Measurements from ENCODE around the gene POLR3C.

The POLR3C gene

DNA sequence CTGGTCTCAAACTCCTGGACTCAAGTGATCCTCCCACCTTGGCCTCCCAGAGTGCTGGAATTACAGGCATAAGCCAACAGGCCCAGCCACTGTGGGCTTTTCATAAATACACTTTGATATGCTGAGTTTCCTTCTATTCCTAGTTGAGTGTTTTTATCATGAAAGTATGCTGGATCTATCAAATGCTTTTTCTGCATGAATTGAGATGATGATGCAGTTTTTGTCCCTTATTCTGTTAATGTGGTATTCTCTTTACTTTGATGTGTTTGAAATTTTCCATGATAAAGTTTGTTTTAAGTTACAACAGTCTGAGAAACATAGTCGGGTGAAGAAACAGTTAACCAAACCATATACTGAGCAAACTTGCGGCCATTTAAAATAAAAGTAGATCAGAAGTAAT, 24.2 kb upstream of the POLR3C start:
- Histone ChIP-seq H3K18ac (ENCODE audit: low read length) (no peak overlapping the region), H4K8ac (ENCODE audit: low read depth, low read length) (no peak overlapping the region), H2AK5ac (ENCODE audit: low read length) (no peak overlapping the region), H3K27ac (ENCODE audit: low read depth, low read length) (no peak overlapping the region), H2BK120ac (ENCODE audit: insufficient read depth, low read length, poor library complexity) (no peak overlapping the region), H2BK5ac (ENCODE audit: low read depth, low read length, poor library complexity) (no peak overlapping the region), H3K79me2 (ENCODE audit: control insufficient read depth, insufficient read depth, low read length, poor library complexity) (no peaks in the 10 kb centered on the region), H4K91ac (ENCODE audit: low read depth, low read length) (no peak overlapping the region), H2AFZ (ENCODE audit: insufficient read depth, low read length, poor library complexity) (no peak overlapping the region), H3K79me1 (ENCODE audit: low read length) (no peaks in the 10 kb centered on the region), H2BK12ac (ENCODE audit: low read length) (no peak overlapping the region), H3K36me3 (ENCODE audit: control insufficient read depth in 1 of 2, insufficient read depth in 2 of 2, low read length in 2 of 2) (peaks cover 0 to 6% of the 10 kb centered on the region in 2 experiments), H3K4me2 (ENCODE audit: low read length) (no peak overlapping the region), H3K9ac (ENCODE audit: low read length) (no peak overlapping the region), H3K23ac (ENCODE audit: low read length) (no peak overlapping the region), H3K27me3 (ENCODE audit: insufficient read depth, low read length) (no peaks in the 10 kb centered on the region), H3K14ac (ENCODE audit: low read length) (no peak overlapping the region), H4K12ac (ENCODE audit: low read depth, low read length) (no peak overlapping the region), H3K4ac (ENCODE audit: low read depth, low read length) (no peak overlapping the region), H3K4me1 (ENCODE audit: control insufficient read depth in 1 of 2, insufficient read depth in 2 of 2, low read length in 2 of 2) (no peaks in the 10 kb centered on the region), H3K9me3 (ENCODE audit: insufficient read depth, low read depth, low read length) (peaks cover 2% of the 10 kb centered on the region), H3K4me3 (ENCODE audit: low read depth, low read length) (no peak overlapping the region)
- no CpG with 5 or more reads among the region's 2 CpGs for WGBS (ENCODE audit: extremely low coverage, insufficient coverage, insufficient read length)
- DNase-seq, result no peak

DNA sequence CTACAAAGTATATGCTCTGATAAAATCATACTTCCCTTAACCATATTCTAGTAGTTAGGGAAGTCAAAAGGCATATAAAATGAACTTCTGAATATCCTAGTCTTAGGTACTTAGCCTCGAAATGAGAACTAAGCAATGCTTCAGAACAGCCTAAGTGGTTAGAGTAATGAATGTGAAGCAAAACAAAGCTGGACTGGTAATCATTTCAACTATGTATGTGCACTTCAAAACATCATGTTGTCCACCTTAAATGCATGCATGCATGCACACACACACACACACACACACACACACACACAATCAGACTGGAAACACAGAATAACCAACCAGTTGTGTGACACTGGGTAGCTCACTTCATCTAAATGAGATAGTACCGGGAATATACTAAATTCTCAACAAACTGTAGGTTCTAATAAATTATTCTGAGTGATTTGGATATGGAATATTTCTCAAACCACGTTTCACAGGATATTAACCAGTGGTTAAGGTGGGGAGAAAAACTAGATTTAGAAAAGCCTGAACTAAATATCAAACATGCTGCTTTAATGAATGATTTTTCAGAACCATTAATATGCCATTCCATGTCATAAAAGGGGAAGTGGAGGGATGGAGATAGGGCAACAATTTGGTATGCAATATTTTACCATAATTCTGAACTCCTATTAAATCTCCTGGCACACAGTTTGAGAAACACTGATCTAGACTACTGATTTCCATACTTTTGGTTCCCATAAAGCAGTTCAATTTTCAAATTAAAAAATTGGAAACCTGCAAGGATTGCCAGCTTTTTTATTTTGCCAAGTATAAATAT, 19.6 kb upstream of the POLR3C start:
- Histone ChIP-seq H3K4me2 (ENCODE audit: low read length) (no peak overlapping the region), H2AFZ (ENCODE audit: insufficient read depth, low read length, poor library complexity) (no peak overlapping the region), H3K4ac (ENCODE audit: low read depth, low read length) (no peak overlapping the region), H3K27ac (ENCODE audit: low read depth, low read length) (no peak overlapping the region), H3K23ac (ENCODE audit: low read length) (no peak overlapping the region), H3K4me1 (ENCODE audit: control insufficient read depth in 1 of 2, insufficient read depth in 2 of 2, low read length in 2 of 2) (no peaks in the 10 kb centered on the region), H3K9ac (ENCODE audit: low read length) (no peak overlapping the region), H3K79me1 (ENCODE audit: low read length) (no peaks in the 10 kb centered on the region), H3K9me3 (ENCODE audit: insufficient read depth, low read depth, low read length) (no peaks in the 10 kb centered on the region), H4K91ac (ENCODE audit: low read depth, low read length) (no peak overlapping the region), H4K8ac (ENCODE audit: low read depth, low read length) (no peak overlapping the region), H3K79me2 (ENCODE audit: control insufficient read depth, insufficient read depth, low read length, poor library complexity) (no peaks in the 10 kb centered on the region), H3K4me3 (ENCODE audit: low read depth, low read length) (no peak overlapping the region), H3K14ac (ENCODE audit: low read length) (no peak overlapping the region), H2BK12ac (ENCODE audit: low read length) (no peak overlapping the region), H3K36me3 (ENCODE audit: control insufficient read depth in 1 of 2, insufficient read depth in 2 of 2, low read length in 2 of 2) (peaks cover 0 to 2% of the 10 kb centered on the region in 2 experiments), H4K12ac (ENCODE audit: low read depth, low read length) (no peak overlapping the region), H2AK5ac (ENCODE audit: low read length) (no peak overlapping the region), H3K18ac (ENCODE audit: low read length) (no peak overlapping the region), H2BK5ac (ENCODE audit: low read depth, low read length, poor library complexity) (no peak overlapping the region), H3K27me3 (ENCODE audit: insufficient read depth, low read length) (no peaks in the 10 kb centered on the region), H2BK120ac (ENCODE audit: insufficient read depth, low read length, poor library complexity) (no peak overlapping the region)
- WGBS (ENCODE audit: extremely low coverage, insufficient coverage, insufficient read length), result no CpG with 5 or more reads among the region's 3 CpGs
- peak in 1 of 2 donors; percentile 3 for DNase-seq

DNA sequence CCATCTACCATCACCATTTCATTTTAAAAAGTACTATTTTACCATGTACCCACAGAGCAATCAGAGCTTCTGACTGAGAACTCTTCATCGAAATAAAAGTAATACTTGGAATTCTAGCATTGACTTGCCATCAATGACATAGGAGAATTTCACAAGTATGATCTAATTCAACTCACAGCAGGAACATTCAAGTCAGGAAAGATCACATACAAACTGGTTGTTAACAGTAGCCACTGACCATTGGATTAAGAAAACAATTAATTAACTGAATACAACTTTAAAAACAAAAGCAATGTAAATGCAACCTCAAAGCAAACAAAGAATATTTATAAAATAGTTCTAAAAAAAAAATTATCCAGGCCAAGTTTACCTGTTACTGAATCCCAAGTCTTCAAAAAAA, 18.9 kb upstream of the POLR3C start:
- Histone ChIP-seq H4K91ac (ENCODE audit: low read depth, low read length) (no peak overlapping the region), H3K27ac (ENCODE audit: low read depth, low read length) (no peak overlapping the region), H3K4me2 (ENCODE audit: low read length) (no peak overlapping the region), H3K23ac (ENCODE audit: low read length) (no peak overlapping the region), H3K9ac (ENCODE audit: low read length) (no peak overlapping the region), H3K36me3 (ENCODE audit: control insufficient read depth in 1 of 2, insufficient read depth in 2 of 2, low read length in 2 of 2) (peaks cover 0 to 2% of the 10 kb centered on the region in 2 experiments), H3K18ac (ENCODE audit: low read length) (no peak overlapping the region), H2AK5ac (ENCODE audit: low read length) (no peak overlapping the region), H3K9me3 (ENCODE audit: insufficient read depth, low read depth, low read length) (no peaks in the 10 kb centered on the region), H3K14ac (ENCODE audit: low read length) (no peak overlapping the region), H3K27me3 (ENCODE audit: insufficient read depth, low read length) (no peaks in the 10 kb centered on the region), H3K4me1 (ENCODE audit: control insufficient read depth in 1 of 2, insufficient read depth in 2 of 2, low read length in 2 of 2) (no peaks in the 10 kb centered on the region), H2BK120ac (ENCODE audit: insufficient read depth, low read length, poor library complexity) (no peak overlapping the region), H4K12ac (ENCODE audit: low read depth, low read length) (no peak overlapping the region), H3K4ac (ENCODE audit: low read depth, low read length) (no peak overlapping the region), H4K8ac (ENCODE audit: low read depth, low read length) (no peak overlapping the region), H3K79me2 (ENCODE audit: control insufficient read depth, insufficient read depth, low read length, poor library complexity) (no peaks in the 10 kb centered on the region), H2AFZ (ENCODE audit: insufficient read depth, low read length, poor library complexity) (no peak overlapping the region), H3K4me3 (ENCODE audit: low read depth, low read length) (no peak overlapping the region), H2BK5ac (ENCODE audit: low read depth, low read length, poor library complexity) (no peak overlapping the region), H3K79me1 (ENCODE audit: low read length) (no peaks in the 10 kb centered on the region), H2BK12ac (ENCODE audit: low read length) (no peak overlapping the region)
- DNase-seq, result no peak
- no CpG with 5 or more reads among the region's 1 CpG for WGBS (ENCODE audit: extremely low coverage, insufficient coverage, insufficient read length)

DNA sequence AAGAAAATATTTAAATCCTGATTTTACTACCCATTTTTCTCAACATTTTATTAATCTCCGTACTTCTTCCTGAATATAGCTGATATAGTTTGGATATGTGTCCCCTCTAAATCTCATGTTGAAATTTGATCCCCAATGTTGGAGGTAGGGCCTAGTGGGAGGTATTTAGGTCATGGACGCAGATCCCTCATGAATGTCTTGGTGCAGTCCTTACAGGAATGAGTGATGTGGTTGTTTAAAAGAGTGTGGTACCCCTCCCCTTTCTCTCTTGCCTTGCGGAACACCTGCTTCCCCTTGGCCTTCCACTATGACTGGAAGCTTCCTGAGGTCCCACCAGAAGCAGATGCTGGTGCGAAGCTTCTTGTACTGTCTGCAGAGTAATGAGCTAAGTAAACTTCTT, 17.6 kb upstream of the POLR3C start:
- H2BK12ac ChIP-seq (ENCODE audit: low read length), result no peak overlapping the region
- H3K4me3 ChIP-seq (ENCODE audit: low read depth, low read length), result no peak overlapping the region
- no peak overlapping the region for H2AK5ac ChIP-seq (ENCODE audit: low read length)
- H4K12ac ChIP-seq (ENCODE audit: low read depth, low read length), result no peak overlapping the region
- no peak overlapping the region for H3K18ac ChIP-seq (ENCODE audit: low read length)
- no peaks in the 10 kb centered on the region for H3K27me3 ChIP-seq (ENCODE audit: insufficient read depth, low read length)
- H3K4me2 ChIP-seq (ENCODE audit: low read length), result no peak overlapping the region
- H2BK120ac ChIP-seq (ENCODE audit: insufficient read depth, low read length, poor library complexity), result no peak overlapping the region
- no peak overlapping the region for H3K14ac ChIP-seq (ENCODE audit: low read length)
- H4K8ac ChIP-seq (ENCODE audit: low read depth, low read length), result no peak overlapping the region
- no peak overlapping the region for H3K23ac ChIP-seq (ENCODE audit: low read length)
- H3K9me3 ChIP-seq (ENCODE audit: insufficient read depth, low read depth, low read length), result no peaks in the 10 kb centered on the region
- peaks cover 0 to 2% of the 10 kb centered on the region in 2 experiments for H3K36me3 ChIP-seq (ENCODE audit: control insufficient read depth in 1 of 2, insufficient read depth in 2 of 2, low read length in 2 of 2)
- H3K4me1 ChIP-seq (ENCODE audit: control insufficient read depth in 1 of 2, insufficient read depth in 2 of 2, low read length in 2 of 2), result no peaks in the 10 kb centered on the region
- H2AFZ ChIP-seq (ENCODE audit: insufficient read depth, low read length, poor library complexity), result no peak overlapping the region
- H3K79me2 ChIP-seq (ENCODE audit: control insufficient read depth, insufficient read depth, low read length, poor library complexity), result no peaks in the 10 kb centered on the region
- H2BK5ac ChIP-seq (ENCODE audit: low read depth, low read length, poor library complexity), result no peak overlapping the region
- no peak overlapping the region for H3K9ac ChIP-seq (ENCODE audit: low read length)
- no peak for DNase-seq
- no peak overlapping the region for H3K4ac ChIP-seq (ENCODE audit: low read depth, low read length)
- H3K27ac ChIP-seq (ENCODE audit: low read depth, low read length), result no peak overlapping the region
- no peaks in the 10 kb centered on the region for H3K79me1 ChIP-seq (ENCODE audit: low read length)
- WGBS (ENCODE audit: extremely low coverage, insufficient coverage, insufficient read length), result no CpG with 5 or more reads among the region's 4 CpGs
- H4K91ac ChIP-seq (ENCODE audit: low read depth, low read length), result no peak overlapping the region

All from trophoblast cell (in vitro differentiated cells and primary cell).